Uterus (tissue), 4 donors: ENCODE results near the gene FGFR2. TPM values are rescaled to one million over a fixed set of nuclear protein-coding genes. Genes with fewer than 3 reads are reported as not detected.

Source experiments
- DNase-seq, 2 donors: peaks; one replicate each; pipeline ENCODE4 v3.0.0-alpha.2; 2019 to 2020
- H3K27ac ChIP-seq, 2 donors: fragments of 200-600 bp; sonication (generic); 1 replicate in 1 of 2; 2 replicates in 1 of 2; pipeline ENCODE4 v1.5.1; 2016 to 2018
- H3K27me3 ChIP-seq, 2 donors: fragments of 200-600 bp; sonication (generic); one replicate each; pipeline ENCODE4 v1.5.1; 2018 to 2019; ENCODE audit warnings: control low read depth in 1 of 2
- H3K36me3 ChIP-seq, 2 donors: fragments of 200-600 bp; sonication (generic); one replicate each; pipeline ENCODE4 v1.5.1; 2019; ENCODE audit warnings: control low read depth in 1 of 2
- H3K4me1 ChIP-seq, 2 donors: fragments of 200-600 bp; sonication (generic); one replicate each; pipeline ENCODE4 v1.5.1; 2018 to 2019; ENCODE audit warnings: control low read depth in 1 of 2
- H3K4me3 ChIP-seq, 2 donors: fragments of 200-600 bp; sonication (generic); 1 replicate in 1 of 2; 2 replicates in 1 of 2; pipeline ENCODE4 v1.5.1; 2018 to 2019; ENCODE audit warnings: mild to moderate bottlenecking in 1 of 2
- H3K9me3 ChIP-seq, 2 donors: fragments of 200-600 bp; sonication (generic); one replicate each; pipeline ENCODE4 v1.5.1; 2019; ENCODE audit warnings: control low read depth in 1 of 2
- CTCF ChIP-seq, 4 experiments: fragments of 200-600 bp in 2 of 4; fragments of 450-650 bp in 2 of 4; sonication (generic) in 2 of 4; IDR thresholded peaks; one replicate each; pipeline ENCODE4 v1.5.1; 2016 to 2019; ENCODE audit warnings: antibody characterized with exemption in 4 of 4, mild to moderate bottlenecking in 2 of 4, moderate library complexity in 1 of 4
- POLR2A ChIP-seq, 2 donors: fragments of 450-650 bp; IDR thresholded peaks; one replicate each; pipeline ENCODE4 v1.6.1; 2016; ENCODE audit warnings: antibody characterized with exemption in 2 of 2, mild to moderate bottlenecking in 1 of 2, moderate library complexity in 1 of 2
- intact Hi-C: fragments of 100-400 bp; cut with DNase I; formaldehyde crosslinking; loops from one replicate; pipeline ENCODE4 v1.15.1; 2023; ENCODE audit warnings: low total_unique reads
- total RNA-seq, 4 donors: library from RNA; depleted of rRNA in 3 of 4; stranded (reverse); fragments of >200 nt in 3 of 4; gene quantifications; one replicate each; pipeline versions ENCODE4 v1.1.0 to v1.2.4, GENCODE V29; 2014 to 2023
- donor health status: DM: yes; HTN: yes; CAD: no.

The FGFR2 gene
- total RNA-seq, 4 donors from 2014 or later: 27.4 to 159 (median 111) TPM

- Histone ChIP-seq H3K4me3 (no peak overlapping the region), H3K4me1 (no peaks in the 10 kb centered on the region), H3K27ac (peak overlapping the region in 1 of 2 donors; percentile 36), H3K36me3 (no peaks in the 10 kb centered on the region), H3K27me3 (no peaks in the 10 kb centered on the region), H3K9me3 (no peaks in the 10 kb centered on the region)
- TF ChIP-seq POLR2A (IDR thresholded peaks at IDR 0.05) (no peak), CTCF (IDR thresholded peaks at IDR 0.05) (no peak)
- intact Hi-C loops: no loop called here
- DNase-seq: no peak
These were observed 17.6 kb upstream of the FGFR2 start for GRCh38 chr10:121615836-121616235.

GRCh38 chr10:121615435-121615793 is 17.2 kb upstream of the FGFR2 start:
- H3K27ac ChIP-seq: peak overlapping the region in 1 of 2 donors; percentile 36
- H3K36me3 ChIP-seq: no peaks in the 10 kb centered on the region
- H3K4me1 ChIP-seq: no peaks in the 10 kb centered on the region
- no peaks in the 10 kb centered on the region for H3K27me3 ChIP-seq
- DNase-seq: peak in 1 of 2 donors; percentile 31
- TF ChIP-seq POLR2A (IDR thresholded peaks at IDR 0.05) (no peak), CTCF (IDR thresholded peaks at IDR 0.05) (no peak)
- no peaks in the 10 kb centered on the region for H3K9me3 ChIP-seq
- intact Hi-C loops: no loop called here
- no peak overlapping the region for H3K4me3 ChIP-seq

- intact Hi-C loops: no loop called here
- no peaks in the 10 kb centered on the region for H3K36me3 ChIP-seq
- no peak for DNase-seq
- H3K4me1 ChIP-seq: no peaks in the 10 kb centered on the region
- H3K4me3 ChIP-seq: no peak overlapping the region
- H3K27me3 ChIP-seq: no peaks in the 10 kb centered on the region
- peak overlapping the region; percentile 9 to 36 for H3K27ac ChIP-seq
- TF ChIP-seq CTCF (IDR thresholded peaks at IDR 0.05) (no peak), POLR2A (IDR thresholded peaks at IDR 0.05) (no peak)
- H3K9me3 ChIP-seq: no peaks in the 10 kb centered on the region
These were observed 16.6 kb upstream of the FGFR2 start for GRCh38 chr10:121614613-121615434.

- intact Hi-C loops: no loop called here
- no peaks in the 10 kb centered on the region for H3K36me3 ChIP-seq
- TF ChIP-seq POLR2A (IDR thresholded peaks at IDR 0.05): no peak
- TF ChIP-seq CTCF (IDR thresholded peaks at IDR 0.05): no peak
- H3K9me3 ChIP-seq: no peaks in the 10 kb centered on the region
- H3K27ac ChIP-seq: no peak overlapping the region
- no peaks in the 10 kb centered on the region for H3K4me1 ChIP-seq
- H3K27me3 ChIP-seq: no peaks in the 10 kb centered on the region
- DNase-seq: no peak
- H3K4me3 ChIP-seq: no peak overlapping the region
These were observed 15.2 kb upstream of the FGFR2 start for GRCh38 chr10:121613456-121613855.

GRCh38 chr10:121611393-121612159 is 13.3 kb upstream of the FGFR2 start:
- no peak overlapping the region for H3K27ac ChIP-seq
- intact Hi-C loops: no loop called here
- H3K27me3 ChIP-seq: no peaks in the 10 kb centered on the region
- no peaks in the 10 kb centered on the region for H3K36me3 ChIP-seq
- TF ChIP-seq CTCF (IDR thresholded peaks at IDR 0.05) (no peak), POLR2A (IDR thresholded peaks at IDR 0.05) (no peak)
- H3K4me1 ChIP-seq: no peaks in the 10 kb centered on the region
- no peak for DNase-seq
- H3K4me3 ChIP-seq: no peak overlapping the region
- no peaks in the 10 kb centered on the region for H3K9me3 ChIP-seq
